ENCODE measurements around the gene LGR6.

LGR6 gene

DNA sequence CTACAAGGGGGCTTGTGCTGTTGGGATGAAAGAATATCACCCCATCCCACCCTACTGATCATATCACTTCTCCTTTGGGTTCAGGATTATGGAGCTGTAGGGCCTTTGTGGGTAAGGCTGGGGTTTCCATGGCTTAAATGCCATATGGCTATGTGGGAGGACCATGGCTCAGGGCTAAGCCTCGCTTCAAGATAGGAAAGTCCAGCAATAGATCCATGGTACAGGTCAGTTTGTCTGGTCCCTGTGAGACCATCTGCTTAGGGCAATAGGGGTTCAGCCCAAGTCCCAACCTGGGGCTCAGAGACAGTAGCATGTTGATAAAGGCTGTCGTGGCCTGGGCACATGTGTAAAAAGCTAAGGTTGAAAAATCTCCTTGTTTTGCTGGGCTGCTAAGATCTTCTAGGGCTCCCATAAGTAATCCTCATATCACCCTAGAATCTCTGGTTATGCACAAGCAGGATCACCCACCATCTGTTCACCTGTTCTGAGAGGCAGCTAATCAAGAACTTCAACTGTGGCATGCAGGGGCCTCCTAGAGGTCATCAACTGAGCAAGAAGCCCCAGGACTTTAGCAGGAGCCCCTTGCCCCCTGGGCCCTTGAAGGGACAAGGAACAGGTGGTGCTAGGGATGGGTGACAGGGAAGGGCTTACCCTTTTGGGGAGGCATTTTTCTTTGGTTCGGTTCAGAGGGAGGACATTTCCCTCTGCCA, 81.6 kb downstream of the LGR6 start:
- DNase-seq: no peak

DNA sequence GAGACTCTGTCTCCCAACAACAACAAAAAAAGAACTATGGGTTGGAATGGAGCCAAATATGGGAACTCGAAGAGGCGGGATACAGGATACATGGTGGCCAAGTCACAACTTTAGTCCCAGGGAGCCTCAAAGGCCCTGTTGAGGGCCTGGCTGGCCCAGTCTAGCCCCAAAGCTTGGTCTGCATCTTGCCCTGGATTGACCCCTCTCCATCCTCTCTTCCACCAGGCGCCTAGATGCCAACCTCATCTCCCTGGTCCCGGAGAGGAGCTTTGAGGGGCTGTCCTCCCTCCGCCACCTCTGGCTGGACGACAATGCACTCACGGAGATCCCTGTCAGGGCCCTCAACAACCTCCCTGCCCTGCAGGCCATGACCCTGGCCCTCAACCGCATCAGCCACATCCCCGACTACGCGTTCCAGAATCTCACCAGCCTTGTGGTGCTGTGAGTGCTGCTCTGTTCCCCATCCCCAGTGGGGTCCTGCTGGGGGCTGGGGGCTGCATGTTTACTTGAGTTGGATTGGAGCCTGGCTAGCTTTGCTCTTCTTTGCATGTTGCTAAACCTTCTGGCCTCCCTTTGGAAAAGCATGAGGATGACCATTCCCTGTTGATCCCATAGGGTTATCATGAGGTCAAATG, 82.6 kb downstream of the LGR6 start:
- DNase-seq: no peak

DNA sequence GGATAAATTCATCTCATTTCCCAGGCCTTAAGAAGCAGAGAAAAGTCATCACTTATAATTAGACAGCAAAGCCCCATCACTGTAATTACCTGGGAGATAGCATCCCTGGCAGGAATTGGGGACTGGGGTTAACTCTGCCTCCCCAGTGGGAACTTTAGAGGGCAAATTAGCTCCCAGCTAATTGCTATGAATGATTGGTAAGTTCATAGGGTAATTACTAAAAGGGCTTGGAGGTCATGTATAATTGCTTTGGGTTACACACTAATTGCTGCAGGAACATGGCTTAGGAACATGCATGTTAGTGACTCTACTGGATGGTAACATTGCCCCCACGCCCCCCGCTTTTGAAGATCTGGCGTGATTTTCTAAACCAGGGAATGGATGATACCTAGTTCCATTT, 83.3 kb downstream of the LGR6 start:
- no peak for DNase-seq

DNA sequence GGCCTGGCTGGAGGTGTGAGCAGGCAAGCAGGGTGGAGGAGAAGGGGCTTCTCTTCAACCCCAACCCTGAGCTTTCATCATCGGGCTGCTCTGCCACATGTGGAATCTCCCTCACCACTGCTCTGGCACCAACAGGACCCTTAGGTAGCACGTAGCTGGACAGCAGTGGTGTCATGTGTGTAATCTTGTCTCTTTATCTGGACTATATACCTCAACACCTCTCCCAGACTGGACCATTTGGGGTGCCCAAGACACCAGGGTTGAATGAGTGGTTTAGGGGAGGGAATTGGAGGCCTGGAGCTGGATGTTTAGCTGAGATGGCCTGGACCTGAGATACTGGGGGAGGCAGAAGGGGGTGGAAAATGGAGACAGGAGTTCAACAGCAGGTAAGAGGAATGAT, 85.2 kb downstream of the LGR6 start:
- DNase-seq: no peak

DNA sequence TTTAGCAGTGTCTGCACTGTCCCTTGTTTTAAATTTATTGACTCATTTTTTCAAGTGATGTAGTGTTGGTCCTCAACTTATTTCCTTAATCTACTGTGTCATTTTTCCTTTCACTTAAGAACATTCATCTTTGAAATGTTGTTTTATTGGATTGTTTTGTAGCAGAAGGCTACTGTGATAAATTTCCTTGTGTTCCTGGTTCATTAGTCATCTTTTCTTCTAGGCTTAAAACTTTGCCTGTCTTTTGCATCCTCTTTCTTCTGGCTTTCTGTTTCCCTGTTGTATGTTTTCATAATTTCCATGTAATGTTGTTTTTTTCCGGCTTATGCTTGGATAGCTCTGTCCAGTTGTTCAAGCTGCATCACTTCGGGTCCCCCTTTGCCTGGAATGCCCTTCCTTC, 86.2 kb downstream of the LGR6 start:
- DNase-seq: no peak

DNA sequence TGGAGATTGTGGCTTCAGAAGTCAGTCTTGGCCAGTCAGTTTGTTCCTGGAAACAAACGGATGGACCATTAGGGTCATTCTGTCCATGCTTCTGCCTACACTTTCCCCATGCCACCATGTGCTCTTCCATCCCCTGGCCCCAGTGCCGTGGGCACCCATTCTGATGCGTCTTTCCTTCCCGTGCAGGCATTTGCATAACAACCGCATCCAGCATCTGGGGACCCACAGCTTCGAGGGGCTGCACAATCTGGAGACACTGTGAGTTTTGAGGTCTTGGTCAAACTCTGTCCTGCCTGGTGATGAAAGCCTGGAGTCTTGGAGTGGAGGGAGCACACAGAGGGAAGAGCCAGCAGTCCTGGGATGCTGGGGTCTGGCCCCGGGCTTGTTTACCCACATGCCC, 87.0 kb downstream of the LGR6 start:
- DNase-seq: no peak

DNA sequence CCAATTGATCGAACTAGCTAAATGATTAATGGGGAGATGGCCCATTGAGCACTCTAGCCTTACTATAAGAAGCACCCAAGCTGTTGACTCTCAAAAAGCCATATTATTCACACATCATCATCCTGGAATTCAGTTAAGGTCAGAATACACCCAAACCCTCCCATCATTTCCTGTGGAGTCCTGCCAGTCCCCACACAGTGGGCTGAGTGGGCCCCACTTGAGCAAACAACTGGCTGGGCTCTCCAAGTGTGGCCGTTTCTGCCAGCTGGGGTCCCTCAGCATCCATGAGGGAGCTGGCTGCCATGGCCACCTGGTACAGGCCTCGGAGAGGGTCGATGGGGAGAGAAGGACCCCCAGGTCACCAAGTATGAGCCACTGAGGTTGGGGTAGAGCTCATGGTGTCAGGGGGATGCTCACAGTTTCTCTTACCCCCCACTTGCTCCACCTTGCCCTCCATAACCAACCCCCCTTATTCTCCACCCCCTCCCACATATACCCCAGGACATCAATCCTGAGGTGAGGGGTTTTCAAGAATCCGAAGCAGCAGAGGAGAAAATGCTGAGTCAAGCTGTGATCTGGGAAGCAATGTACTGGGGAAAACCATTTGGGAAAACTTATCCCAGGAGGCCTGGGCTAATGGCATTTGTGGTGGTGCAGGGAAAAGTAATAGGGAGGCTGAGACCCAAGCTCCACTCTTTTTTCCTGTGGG, 87.9 kb downstream of the LGR6 start:
- DNase-seq: no peak

DNA sequence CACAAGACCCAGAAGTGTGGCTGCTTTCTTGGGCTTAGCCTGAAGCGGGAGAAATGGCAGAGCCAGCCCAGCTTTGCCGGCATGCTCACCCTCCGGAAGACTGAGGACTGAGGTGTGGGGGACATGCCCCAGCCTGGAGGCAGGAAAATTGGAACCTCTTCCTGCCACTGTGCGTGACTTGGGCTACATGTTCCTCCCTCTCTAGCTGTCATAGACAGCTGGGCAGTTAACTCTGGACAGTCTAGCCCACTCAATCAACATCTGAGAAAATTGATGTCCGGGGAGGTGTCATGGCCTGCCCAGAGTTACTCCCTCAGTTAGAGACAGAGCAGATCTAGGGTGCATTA, 88.4 kb downstream of the LGR6 start:
- no peak for DNase-seq

DNA sequence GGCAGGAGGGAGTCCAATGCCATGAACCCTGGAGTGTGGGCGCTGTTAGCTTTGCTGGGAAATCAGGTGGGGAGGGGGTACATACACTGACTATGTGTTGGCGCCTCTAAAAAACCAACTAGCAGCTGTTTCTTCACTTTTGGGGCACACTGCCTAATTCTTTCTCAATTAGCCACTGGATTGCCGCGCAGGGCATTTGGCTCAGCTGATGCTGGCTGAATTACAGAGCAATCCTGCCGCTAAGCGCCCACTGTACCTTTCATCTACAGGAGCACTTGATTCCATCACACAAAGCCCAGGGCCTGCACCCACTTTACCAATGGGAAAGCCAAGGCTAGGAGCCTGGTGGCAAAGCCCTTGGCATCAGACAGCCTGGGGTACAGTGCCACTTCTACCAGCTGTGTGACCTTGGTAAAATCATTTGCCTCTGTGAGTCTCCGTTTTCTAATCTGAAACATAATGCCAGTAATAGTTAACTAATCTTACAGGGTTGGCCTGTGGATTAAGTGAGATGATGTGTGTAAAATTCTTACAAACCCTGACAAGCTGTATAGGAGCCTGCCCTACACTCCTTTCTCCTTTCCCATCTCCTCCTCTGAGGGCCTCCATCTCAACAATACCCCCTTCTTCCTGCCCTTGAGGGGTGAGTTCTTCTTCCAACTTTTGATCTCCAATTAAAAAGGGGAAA, 89.1 kb downstream of the LGR6 start:
- DNase-seq: no peak

DNA sequence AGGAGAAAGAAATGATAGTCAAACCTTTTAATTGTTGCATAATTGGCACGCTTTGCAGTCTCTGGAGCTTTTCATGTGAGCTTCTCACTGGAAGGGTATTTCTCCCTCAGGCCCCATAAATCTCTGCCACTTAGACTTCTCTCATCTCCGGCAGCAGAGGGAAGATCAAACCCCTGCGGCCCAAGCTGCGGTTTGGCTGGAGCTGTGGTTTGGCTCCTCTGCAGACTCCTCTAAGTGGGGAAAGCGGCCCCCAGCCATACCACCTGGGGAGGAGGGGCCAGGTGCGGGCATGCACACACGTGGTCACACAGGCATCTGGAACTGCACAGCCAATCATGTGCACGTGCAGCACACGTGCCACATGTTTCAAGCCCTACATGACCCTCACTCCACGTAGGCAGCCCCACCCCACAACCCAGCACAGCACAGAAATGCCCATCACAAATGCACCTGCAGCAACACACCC, 89.8 kb downstream of the LGR6 start:
- DNase-seq: peak; percentile 92

DNA sequence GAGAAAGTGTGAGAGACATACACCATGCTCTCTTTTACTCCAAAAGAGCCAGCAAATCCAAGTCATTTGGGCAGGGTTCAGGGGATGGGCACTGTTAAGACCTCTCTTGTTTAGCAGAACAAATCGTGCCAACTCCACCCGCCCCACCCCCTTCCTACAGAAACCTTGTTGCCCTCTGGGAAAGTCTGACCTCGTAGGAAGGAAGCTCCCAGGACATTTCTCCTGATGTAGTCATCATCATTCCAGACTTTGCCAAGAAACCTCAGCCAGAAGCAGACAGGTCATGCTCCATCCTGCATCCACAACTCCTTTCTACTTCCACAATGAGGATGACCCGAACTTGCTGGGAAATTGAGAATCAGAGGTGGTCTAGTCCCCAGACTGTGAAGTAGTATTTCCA, 90.4 kb downstream of the LGR6 start:
- no peak for DNase-seq

DNA sequence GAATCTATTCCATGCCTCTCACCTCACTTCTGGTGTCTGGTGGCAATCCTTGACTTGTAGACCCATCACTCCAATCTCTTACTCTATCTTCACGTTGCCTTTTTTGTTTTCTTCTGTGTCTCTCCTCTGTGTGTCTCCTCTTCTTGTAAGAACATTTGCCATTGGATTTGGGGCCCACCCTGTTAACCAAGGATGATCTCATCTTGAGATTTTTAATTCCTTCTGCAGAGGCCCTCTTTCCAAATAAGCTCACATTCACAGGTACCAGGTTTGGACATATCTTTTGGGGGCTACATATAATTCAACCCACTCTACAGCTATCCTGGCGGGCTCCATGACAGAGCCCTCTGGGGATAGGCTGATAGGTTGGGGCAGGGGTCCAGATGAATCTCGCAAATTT, 92.3 kb downstream of the LGR6 start:
- no peak for DNase-seq

DNA sequence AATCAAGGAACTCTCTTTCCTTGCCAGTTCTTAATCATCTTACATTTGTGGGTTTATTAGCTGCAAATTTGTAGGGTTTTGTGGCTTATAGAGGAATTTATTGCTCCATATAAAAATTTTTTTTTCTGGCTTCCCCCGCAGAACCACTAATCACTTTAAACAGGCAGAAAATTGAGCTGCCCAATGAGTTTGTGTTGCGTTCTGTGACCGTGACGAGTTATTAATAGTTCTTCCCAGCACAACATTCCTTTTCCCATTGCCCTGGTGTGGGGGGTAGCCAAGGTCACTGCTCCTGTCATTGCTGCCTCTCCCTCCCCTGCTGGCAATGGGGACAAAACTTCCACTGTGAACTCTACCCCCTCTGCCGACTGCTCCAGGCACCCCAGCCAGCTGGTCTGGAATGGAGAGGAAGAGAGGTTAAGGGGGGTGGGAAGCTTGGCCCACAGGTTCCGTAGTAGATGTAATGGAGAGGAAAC, 93.1 kb downstream of the LGR6 start:
- DNase-seq: no peak

DNA sequence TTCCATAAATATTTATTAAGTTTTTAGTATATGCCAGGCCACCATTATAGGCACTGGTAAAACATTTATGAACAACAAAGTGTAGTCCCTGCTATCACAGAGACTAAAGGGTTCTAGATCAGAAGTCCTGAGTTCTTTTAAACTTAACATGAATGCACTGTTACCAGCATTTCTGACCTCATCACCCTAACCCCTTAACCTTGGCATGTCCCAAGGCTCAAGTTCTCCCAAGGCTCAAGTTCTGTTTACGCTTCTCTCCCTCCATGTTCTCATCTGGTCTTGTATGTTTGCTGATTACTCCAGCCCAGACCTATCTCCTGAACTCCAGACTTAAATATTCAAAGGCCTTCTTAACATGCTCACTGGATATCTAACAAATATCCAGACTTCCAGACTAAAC, 93.6 kb downstream of the LGR6 start:
- DNase-seq: no peak

DNA sequence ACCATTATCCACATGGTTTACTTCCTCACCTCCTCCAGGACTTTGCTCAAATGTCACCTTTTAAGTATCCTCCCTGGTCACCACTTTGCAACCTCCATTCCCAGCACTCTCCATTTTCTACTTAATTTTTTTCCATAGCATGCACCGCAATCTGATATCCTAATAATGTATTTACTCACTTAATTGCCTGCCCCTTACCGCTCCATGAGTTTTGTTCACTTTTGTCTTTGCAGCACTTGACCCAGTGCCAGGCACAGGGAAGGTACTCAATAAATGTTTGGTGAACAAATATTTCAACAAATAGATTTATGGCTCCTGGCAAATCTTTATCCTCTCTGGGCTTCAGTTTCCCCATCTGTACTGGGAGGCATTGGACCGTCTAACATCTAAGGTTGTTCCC, 94.6 kb downstream of the LGR6 start:
- DNase-seq: peak; percentile 61

DNA sequence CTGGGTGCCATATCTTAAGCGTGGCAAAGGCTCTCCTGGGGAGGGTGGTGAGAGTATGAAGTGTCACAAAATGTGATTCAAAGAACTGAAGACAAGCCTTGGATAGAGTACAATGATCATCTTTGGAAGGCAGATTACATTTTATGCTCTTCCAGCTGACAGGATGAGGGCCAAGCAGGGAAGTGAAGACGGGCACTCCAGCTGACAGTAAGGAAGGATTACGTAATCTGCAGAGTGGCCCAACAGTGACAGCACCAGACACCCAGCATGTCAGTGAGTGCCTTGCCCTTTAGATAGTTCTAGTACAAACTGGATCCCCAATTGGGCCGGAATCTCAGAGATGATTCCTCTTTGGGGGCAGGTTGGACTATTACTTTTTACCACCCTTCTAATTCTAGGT, 95.4 kb downstream of the LGR6 start:
- DNase-seq: no peak

DNA sequence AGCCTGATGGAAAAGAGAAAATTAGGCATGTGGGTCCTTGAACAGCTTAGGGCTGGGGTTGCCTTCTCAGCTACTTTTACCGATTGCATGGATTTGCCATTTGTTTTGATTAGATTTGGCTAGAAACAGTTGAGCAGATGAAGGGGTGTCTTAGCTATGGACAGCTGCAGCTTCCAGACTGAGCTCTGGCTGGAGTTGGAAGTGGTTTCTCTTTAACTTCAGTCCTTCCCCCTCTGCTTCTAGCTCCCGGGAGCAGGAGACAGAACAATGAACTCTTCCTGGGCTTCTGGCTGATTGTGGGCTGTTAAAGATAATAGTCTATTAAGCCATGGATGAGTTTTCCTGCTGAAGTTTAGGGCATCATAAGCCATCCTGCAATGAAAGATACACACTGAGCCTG, 97.4 kb downstream of the LGR6 start:
- no peak for DNase-seq

DNA sequence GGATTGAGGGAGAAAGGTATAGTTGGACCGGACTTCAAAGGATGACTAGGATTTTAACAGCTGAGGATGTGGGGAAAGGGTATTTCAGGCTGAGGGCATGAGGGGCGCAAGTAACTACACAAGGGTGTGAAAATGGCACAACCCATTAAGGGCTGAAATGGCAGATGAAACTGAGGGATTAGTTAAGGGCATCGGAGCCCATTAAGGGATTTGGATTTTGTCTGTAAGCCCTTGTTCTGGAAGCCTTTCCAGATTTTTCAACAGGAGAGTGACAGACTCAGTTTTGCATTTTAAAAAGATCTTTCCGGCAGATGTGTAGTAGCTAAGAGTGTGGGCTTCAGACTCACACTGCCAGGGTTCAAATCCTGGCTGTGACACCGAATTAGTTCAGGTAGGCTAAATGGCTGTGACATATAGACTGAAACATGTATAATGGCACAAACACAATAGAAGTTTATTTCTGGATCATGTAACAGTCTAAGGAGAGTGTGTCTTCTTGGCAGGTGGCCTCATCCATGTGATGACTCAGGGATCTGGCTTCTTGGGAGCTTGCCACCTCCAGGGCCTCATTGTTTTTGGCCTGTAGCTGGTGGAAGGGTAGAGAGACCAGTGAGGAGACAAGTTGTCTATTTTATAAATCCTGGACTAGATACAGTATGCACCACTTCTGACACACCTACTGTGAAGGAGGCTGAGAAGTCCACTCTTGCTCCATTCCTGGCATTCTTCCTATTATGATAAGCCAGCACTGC, 98.5 kb downstream of the LGR6 start:
- DNase-seq: no peak

DNA sequence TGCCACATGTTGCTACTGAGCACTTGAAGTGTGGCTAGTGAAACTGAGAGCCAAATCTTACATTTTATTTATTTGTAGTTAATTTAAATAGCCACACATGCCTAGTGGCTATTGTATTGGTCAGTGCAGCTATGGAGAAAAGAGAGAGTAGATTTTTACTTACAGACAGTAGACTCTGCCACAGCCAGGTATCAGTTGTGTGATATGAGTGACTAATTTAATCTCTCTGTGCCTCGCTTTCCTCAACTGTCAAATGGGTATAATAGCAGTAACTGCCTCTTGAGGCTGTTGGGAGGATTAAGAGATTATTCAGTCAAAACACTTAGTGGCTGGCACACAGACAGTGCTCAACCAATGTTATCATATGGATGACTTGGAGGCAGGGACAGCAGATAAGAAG, 99.2 kb downstream of the LGR6 start:
- no peak for DNase-seq

DNA sequence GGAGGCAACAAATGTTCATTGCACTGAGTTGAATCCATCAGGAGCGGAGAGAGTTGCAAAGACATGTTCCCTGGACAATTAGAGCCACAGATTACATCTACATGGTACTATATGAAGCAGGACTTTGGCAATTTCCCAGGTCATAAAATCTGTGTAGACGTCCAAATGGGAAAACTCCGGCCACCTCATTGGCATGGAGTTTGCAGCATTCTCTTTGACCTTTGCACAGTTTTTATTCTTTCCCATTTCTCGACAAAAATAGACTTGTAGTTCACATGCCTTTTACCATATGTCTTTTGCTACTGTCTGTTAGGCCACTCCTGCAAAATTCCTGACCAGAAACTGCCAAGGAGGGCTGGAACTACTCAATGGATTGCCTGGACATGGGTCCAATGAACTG, 100.0 kb downstream of the LGR6 start:
- DNase-seq: no peak

DNA sequence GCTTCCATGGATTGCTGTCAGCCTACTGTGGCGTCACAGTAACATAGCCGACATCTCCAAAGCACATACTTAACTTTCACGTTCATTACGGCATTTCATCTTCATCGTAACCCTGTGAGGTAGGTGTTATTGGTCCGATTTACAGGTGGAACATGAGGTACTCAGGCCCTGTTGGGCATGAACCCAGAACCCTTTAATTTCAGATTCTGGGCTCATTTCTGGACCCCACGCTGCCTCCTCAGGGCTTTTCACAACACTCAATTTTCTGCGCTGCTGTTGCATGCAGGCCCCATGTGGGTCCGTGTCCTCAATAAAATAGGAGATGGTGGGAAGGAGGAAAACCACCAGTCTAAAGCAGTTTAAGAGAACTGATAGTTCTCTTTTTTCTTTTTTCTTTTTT, 108.6 kb downstream of the LGR6 start:
- no peak for DNase-seq

DNA sequence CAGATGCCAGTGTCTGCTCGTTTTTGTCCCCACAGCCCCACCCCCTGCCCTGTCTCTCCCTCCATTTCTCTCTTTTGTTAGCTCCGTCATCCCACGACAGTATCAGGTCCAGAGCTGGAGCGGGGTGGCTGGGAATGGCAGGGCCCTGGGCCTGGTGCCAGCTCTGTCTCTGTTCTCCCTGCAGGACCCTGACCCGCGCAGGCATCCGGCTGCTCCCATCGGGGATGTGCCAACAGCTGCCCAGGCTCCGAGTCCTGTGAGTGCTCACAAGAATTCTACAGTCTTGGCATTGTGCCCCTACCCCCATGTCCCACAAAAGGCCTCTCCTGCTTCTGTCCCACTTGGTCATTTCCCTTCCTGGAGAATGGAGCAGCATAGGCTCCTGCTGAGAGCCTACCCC, 110.8 kb downstream of the LGR6 start:
- no peak for DNase-seq

DNA sequence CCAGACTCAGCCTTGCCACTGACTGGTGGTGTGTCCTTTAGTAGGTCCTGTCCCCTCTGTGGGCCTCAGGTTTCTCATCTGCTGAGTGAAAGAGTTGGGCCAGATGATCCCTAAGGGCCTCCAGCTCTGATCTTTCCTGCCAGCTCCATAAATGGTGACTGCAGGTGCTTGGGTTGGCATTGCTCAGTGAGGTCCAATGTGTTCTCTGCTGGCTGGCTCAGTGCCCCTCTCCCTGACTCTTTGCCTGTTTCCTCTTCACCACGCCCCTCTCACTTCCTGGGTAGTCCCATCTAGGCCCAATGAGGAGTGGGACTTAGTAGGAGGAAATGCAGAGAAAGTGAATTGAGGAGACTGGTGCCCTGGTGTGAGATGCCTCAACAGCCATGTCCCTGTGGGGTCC, 111.6 kb downstream of the LGR6 start:
- no peak for DNase-seq

Measured in NCI-H1436 (cell line).